ENCODE data around the gene INPP5D.

DNA sequence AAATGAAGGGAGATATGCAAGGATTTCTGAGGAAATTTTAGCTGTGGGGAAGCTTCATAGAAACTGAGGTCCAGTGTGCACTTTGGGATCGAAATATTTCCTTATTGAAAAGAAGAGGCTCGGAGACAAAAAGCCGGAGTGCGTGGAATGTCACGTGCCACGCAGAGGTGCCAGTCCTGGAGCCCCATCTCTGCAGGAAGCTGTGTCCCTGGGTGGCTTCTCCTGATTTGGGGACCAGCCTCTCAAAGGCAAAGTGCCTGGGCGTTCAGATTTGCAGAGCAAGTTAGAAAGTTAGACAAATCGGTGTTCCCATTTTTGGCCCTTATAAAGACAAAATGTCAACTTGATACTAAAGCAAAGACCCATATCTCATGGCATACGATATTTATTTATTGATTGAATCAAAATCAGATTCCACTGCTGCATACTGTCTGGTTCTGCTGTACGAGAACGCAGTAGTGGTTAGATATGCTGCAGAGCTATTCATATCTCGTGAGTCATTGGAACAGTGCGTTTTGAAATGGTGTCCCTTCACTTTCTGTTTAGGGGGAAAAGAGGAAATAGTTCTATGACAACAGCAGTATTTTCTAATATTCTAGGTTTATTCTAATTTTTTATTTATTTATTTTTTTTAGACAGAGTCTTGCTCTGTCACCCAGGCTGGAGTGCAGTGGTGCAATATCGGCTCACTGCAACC, 182.2 kb downstream of the INPP5D start:
- TF ChIP-seq, protein P1, sequence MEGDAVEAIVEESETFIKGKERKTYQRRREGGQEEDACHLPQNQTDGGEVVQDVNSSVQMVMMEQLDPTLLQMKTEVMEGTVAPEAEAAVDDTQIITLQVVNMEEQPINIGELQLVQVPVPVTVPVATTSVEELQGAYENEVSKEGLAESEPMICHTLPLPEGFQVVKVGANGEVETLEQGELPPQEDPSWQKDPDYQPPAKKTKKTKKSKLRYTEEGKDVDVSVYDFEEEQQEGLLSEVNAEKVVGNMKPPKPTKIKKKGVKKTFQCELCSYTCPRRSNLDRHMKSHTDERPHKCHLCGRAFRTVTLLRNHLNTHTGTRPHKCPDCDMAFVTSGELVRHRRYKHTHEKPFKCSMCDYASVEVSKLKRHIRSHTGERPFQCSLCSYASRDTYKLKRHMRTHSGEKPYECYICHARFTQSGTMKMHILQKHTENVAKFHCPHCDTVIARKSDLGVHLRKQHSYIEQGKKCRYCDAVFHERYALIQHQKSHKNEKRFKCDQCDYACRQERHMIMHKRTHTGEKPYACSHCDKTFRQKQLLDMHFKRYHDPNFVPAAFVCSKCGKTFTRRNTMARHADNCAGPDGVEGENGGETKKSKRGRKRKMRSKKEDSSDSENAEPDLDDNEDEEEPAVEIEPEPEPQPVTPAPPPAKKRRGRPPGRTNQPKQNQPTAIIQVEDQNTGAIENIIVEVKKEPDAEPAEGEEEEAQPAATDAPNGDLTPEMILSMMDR (IDR thresholded peaks at IDR 0.05): no peak
- no peak for TF ChIP-seq POLR2A (IDR thresholded peaks at IDR 0.05)
